ENCODE data around the gene RADIL.

The RADIL gene

GRCh38 chr7:4775848-4776623, 107.5 kb downstream of the RADIL start:
- TF ChIP-seq CTCF (conservative IDR thresholded peaks at IDR 0.05): no peak
- peak overlapping the region; percentile 86 for H3K27ac ChIP-seq

- peak within 1 kb of the TSS; percentile 86 for H3K27ac ChIP-seq
- TF ChIP-seq CTCF (conservative IDR thresholded peaks at IDR 0.05): no peak
Measured at GRCh38 chr7:4775250-4775847, 108.2 kb downstream of the RADIL start, which contains the start of gene AP5Z1. TSS of gene AP5Z1 (plus strand) at chr7:4775623. CDS start at chr7:4775716, 93 bp downstream.

GRCh38 chr7:4774658-4775249, 108.8 kb downstream of the RADIL start:
- peak overlapping the region; percentile 86 for H3K27ac ChIP-seq
- no peak for TF ChIP-seq CTCF (conservative IDR thresholded peaks at IDR 0.05)

GRCh38 chr7:4774007-4774406, 109.5 kb downstream of the RADIL start:
- TF ChIP-seq CTCF (conservative IDR thresholded peaks at IDR 0.05): no peak
- H3K27ac ChIP-seq: peak overlapping the region; percentile 86; the same call in 1 of the 2 replicates

GRCh38 chr7:4772306-4772705, 111.2 kb downstream of the RADIL start:
- H3K27ac ChIP-seq: no peak overlapping the region
- no peak for TF ChIP-seq CTCF (conservative IDR thresholded peaks at IDR 0.05)

- no peak for TF ChIP-seq CTCF (conservative IDR thresholded peaks at IDR 0.05)
- no peak overlapping the region for H3K27ac ChIP-seq
Measured at GRCh38 chr7:4771737-4772136, 111.8 kb downstream of the RADIL start.

GRCh38 chr7:4770886-4771285, 112.6 kb downstream of the RADIL start:
- H3K27ac ChIP-seq: no peak overlapping the region
- no peak for TF ChIP-seq CTCF (conservative IDR thresholded peaks at IDR 0.05)
